RWPE2 (cell line): ENCODE measurements around the gene FFAR1.
"Not testable (repeated sequence)": the region's sequence is repeated elsewhere in the genome, so short reads cannot be mapped to it uniquely, and the experiment has no call there.

Experiments
- ATAC-seq: fragments of 200-7000 bp; cut with Tn5 transposase; 3 replicates; pipeline ENCODE4 v1.9.1; 2021; ENCODE audit warnings: low read depth
- DNase-seq: peaks from one replicate; pipeline ENCODE4 v3.0.0-alpha.2; 2020; ENCODE audit warnings: low spot score
- H3K27ac ChIP-seq: fragments of 450-650 bp; 2 replicates; pipeline ENCODE4 v1.5.1; 2017; ENCODE audit warnings: mild to moderate bottlenecking; ENCODE audit not compliant: poor library complexity, severe bottlenecking
- H3K27me3 ChIP-seq: fragments of 250-450 bp; sonication (Bioruptor Pico); 2 replicates; pipeline ENCODE4 v1.5.1; 2021; ENCODE audit warnings: mild to moderate bottlenecking, moderate library complexity; ENCODE audit not compliant: insufficient read depth, poor library complexity, severe bottlenecking
- H3K36me3 ChIP-seq: fragments of 250-450 bp; sonication (Bioruptor Pico); 2 replicates; pipeline ENCODE4 v1.5.1; 2020; ENCODE audit warnings: low read depth, mild to moderate bottlenecking, moderate library complexity
- H3K4me1 ChIP-seq: fragments of 250-450 bp; sonication (Bioruptor Pico); 2 replicates; pipeline ENCODE4 v1.5.1; 2021; ENCODE audit warnings: mild to moderate bottlenecking, moderate library complexity; ENCODE audit not compliant: insufficient read depth, poor library complexity, severe bottlenecking
- H3K4me3 ChIP-seq: fragments of 250-450 bp; sonication (Bioruptor Pico); 2 replicates; pipeline ENCODE4 v1.5.1; 2021; ENCODE audit warnings: mild to moderate bottlenecking, moderate library complexity; ENCODE audit not compliant: severe bottlenecking
- H3K9me3 ChIP-seq: fragments of 250-450 bp; sonication (Bioruptor Pico); 2 replicates; pipeline ENCODE4 v1.5.1; 2021; ENCODE audit warnings: mild to moderate bottlenecking, moderate library complexity; ENCODE audit not compliant: severe bottlenecking
- CTCF ChIP-seq: fragments of 450-650 bp; IDR thresholded peaks from one replicate; pipeline ENCODE4 v1.5.1; 2017; ENCODE audit warnings: mild to moderate bottlenecking, moderate library complexity; ENCODE audit not compliant: poor library complexity, severe bottlenecking

Gene FFAR1

GRCh38 chr19:35357867-35358573, 10.3 kb downstream of the FFAR1 start, which contains the start of gene FFAR3:
Gene FFAR3 (plus strand): TSS chr19:35358460. CDS start chr19:35358891, 431 bp downstream.
- peak; percentile 30 for DNase-seq
- Histone ChIP-seq H3K27ac (no peak within 1 kb of the TSS), H3K27me3 (peaks cover 21% of the 10 kb centered on the region)

GRCh38 chr19:35358834-35359233, 11.1 kb downstream of the FFAR1 start:
- not testable (repeated sequence) for DNase-seq, ATAC-seq, H3K27ac ChIP-seq, H3K36me3 ChIP-seq, H3K4me1 ChIP-seq, H3K4me3 ChIP-seq, H3K9me3 ChIP-seq
- H3K27me3 ChIP-seq: peaks cover 23% of the 10 kb centered on the region

More at GRCh38 chr19:35357867-35358573, 10.3 kb downstream of the FFAR1 start, which contains the start of gene FFAR3:
- no peaks in the 10 kb centered on the region for H3K4me1 ChIP-seq
- TF ChIP-seq CTCF: no peak
- H3K4me3 ChIP-seq: no peak within 1 kb of the TSS
- H3K36me3 ChIP-seq: no peaks in the 10 kb centered on the region
- H3K9me3 ChIP-seq: no peaks in the 10 kb centered on the region
- no peak for ATAC-seq

GRCh38 chr19:35359395-35359794, 11.7 kb downstream of the FFAR1 start:
- not testable (repeated sequence) for H3K4me1 ChIP-seq, H3K27ac ChIP-seq, H3K4me3 ChIP-seq, ATAC-seq, H3K36me3 ChIP-seq, H3K9me3 ChIP-seq
- peak; percentile 41 for DNase-seq
- H3K27me3 ChIP-seq: peaks cover 26% of the 10 kb centered on the region

GRCh38 chr19:35360081-35360480, 12.4 kb downstream of the FFAR1 start:
- ATAC-seq, H3K9me3 ChIP-seq, H3K27ac ChIP-seq, H3K4me3 ChIP-seq, H3K4me1 ChIP-seq, H3K36me3 ChIP-seq: not testable (repeated sequence)
- peaks cover 30% of the 10 kb centered on the region for H3K27me3 ChIP-seq
- peak; percentile 6 for DNase-seq

- Histone ChIP-seq H3K27me3 (peaks cover 27% of the 10 kb centered on the region), H3K4me3 (no peak overlapping the region), H3K36me3 (no peaks in the 10 kb centered on the region), H3K4me1 (no peaks in the 10 kb centered on the region), H3K27ac (no peak overlapping the region), H3K9me3 (no peaks in the 10 kb centered on the region)
- no peak for ATAC-seq
- TF ChIP-seq CTCF: no peak
- no peak for DNase-seq
Observed at GRCh38 chr19:35360880-35361420, 13.2 kb downstream of the FFAR1 start.

GRCh38 chr19:35362261-35363000, 14.7 kb downstream of the FFAR1 start:
- H3K27ac ChIP-seq: no peak overlapping the region
- DNase-seq (no peak), ATAC-seq (no peak)
- no peak for TF ChIP-seq CTCF
- H3K27me3 ChIP-seq: peaks cover 30% of the 10 kb centered on the region
- no peaks in the 10 kb centered on the region for H3K36me3 ChIP-seq
- no peaks in the 10 kb centered on the region for H3K4me1 ChIP-seq
- H3K4me3 ChIP-seq: no peak overlapping the region
- H3K9me3 ChIP-seq: no peaks in the 10 kb centered on the region
